ENCODE results near the gene MSH5. TPM values are rescaled to one million over a fixed set of nuclear protein-coding genes. Genes with fewer than 3 reads are reported as not detected.
A peak's percentile ranks its signal among the peaks of the same experiment; 100 is the strongest.

MSH5 gene
- total RNA-seq, 1 donor from 2014 or later = 18.4 TPM

DNA sequence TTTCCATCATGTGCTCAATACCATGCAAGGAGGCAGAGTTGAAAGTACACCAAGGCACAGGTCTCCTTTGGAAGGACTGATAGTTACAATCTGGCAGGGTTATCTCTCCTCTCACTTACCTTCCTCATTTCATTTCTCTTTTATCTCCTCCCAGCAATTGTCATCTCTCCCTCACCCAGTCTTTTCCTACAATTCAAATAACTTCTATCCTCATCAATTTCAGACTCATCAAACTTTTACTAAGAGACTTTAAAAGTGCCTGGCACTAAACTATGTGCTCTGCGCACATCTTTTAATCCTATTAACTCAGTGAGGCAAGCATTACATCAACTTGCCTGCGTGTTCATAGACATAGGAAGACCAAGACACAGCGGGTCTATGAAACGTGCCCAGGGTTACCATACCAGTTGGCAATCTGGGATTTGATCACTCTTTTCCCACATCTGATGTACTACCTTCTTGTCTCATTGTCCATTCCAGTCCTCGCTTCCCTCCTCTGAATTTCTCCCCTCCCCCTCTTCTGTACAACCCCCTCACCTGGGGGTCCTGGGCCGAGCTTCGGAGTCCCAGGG is 54.6 kb downstream of the MSH5 start:
- no peaks in the 10 kb centered on the region for H3K9me3 Mint-ChIP-seq (ENCODE audit: unreplicated experiment)
- peak overlapping the region; percentile 99 for H3K27ac Mint-ChIP-seq (ENCODE audit: unreplicated experiment)
- peaks cover 17% of the 10 kb centered on the region for H3K4me1 Mint-ChIP-seq (ENCODE audit: unreplicated experiment)
- H3K36me3 Mint-ChIP-seq (ENCODE audit: unreplicated experiment) = peaks cover 11% of the 10 kb centered on the region
- no peak for DNase-seq (ENCODE audit: extremely low spot score, unreplicated experiment)
- peak overlapping the region; percentile 99 for H3K4me3 Mint-ChIP-seq (ENCODE audit: unreplicated experiment)
- H3K27me3 Mint-ChIP-seq (ENCODE audit: unreplicated experiment) = no peaks in the 10 kb centered on the region
- no peak for TF ChIP-seq CTCF (IDR thresholded peaks at IDR 0.05)

DNA sequence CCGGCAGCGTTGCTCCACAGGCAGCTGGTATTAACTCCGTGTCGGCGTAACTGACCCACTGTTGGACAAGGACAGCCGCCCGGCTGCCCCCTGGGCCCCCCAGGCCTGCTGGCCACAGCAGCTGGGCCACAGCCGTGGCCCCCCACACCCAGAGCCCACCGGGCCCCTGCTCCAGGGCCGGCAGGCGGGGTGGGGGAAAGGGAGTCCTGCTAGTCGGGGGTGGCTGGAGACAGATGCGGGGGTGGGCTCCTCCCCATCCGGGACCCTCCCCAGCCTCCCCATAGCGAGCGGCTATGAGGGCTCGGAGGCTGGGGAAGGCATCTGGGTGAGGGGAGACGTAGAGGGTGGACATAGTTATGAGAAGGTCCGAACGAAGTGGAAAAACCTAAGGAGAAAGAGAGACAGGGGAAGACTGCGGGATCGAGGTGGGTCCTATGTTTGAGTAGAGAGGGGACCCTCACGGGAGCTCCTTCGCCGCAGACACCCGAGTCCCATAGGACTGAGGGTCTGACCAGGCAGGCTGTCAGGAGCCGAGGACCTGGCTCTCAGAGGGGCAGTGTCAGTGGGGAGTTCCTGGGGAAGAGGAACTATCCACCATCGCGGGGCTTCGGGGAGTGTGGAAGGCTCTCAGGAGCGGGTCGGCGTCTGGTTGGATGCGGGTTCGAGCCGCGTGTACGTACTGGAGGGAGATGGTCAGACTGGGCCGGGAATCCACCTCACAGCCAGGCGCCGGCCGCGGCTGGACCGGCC is 55.2 kb downstream of the MSH5 start:
- Mint-ChIP-seq H3K4me3 (ENCODE audit: unreplicated experiment) (peak overlapping the region; percentile 99), H3K36me3 (ENCODE audit: unreplicated experiment) (peaks cover 9% of the 10 kb centered on the region), H3K9me3 (ENCODE audit: unreplicated experiment) (no peaks in the 10 kb centered on the region), H3K27ac (ENCODE audit: unreplicated experiment) (peak overlapping the region; percentile 99), H3K4me1 (ENCODE audit: unreplicated experiment) (peaks cover 17% of the 10 kb centered on the region), H3K27me3 (ENCODE audit: unreplicated experiment) (no peaks in the 10 kb centered on the region)
- no peak for DNase-seq (ENCODE audit: extremely low spot score, unreplicated experiment)
- TF ChIP-seq CTCF (IDR thresholded peaks at IDR 0.05) = no peak

- peaks cover 17% of the 10 kb centered on the region for H3K4me1 Mint-ChIP-seq (ENCODE audit: unreplicated experiment)
- peak within 1 kb of the TSS; percentile 99 for H3K4me3 Mint-ChIP-seq (ENCODE audit: unreplicated experiment)
- peaks cover 6% of the 10 kb centered on the region for H3K36me3 Mint-ChIP-seq (ENCODE audit: unreplicated experiment)
These were observed 56.0 kb downstream of the MSH5 start, which contains the start of gene VARS1 for GRCh38 chr6:31795616-31796298. TSS of gene VARS1 (minus strand) at chr6:31795752. CDS start at chr6:31795217, 535 bp downstream.

GRCh38 chr6:31796993-31797385 is 57.2 kb downstream of the MSH5 start:
- no peak for TF ChIP-seq CTCF (IDR thresholded peaks at IDR 0.05)
- H3K27ac Mint-ChIP-seq (ENCODE audit: unreplicated experiment) = peak overlapping the region; percentile 3
- peaks cover 2% of the 10 kb centered on the region for H3K36me3 Mint-ChIP-seq (ENCODE audit: unreplicated experiment)
- H3K4me1 Mint-ChIP-seq (ENCODE audit: unreplicated experiment) = peaks cover 13% of the 10 kb centered on the region
- no peak for DNase-seq (ENCODE audit: extremely low spot score, unreplicated experiment)
- H3K4me3 Mint-ChIP-seq (ENCODE audit: unreplicated experiment) = peak overlapping the region; percentile 58
- no peaks in the 10 kb centered on the region for H3K9me3 Mint-ChIP-seq (ENCODE audit: unreplicated experiment)
- H3K27me3 Mint-ChIP-seq (ENCODE audit: unreplicated experiment) = no peaks in the 10 kb centered on the region

More at GRCh38 chr6:31795616-31796298, 56.0 kb downstream of the MSH5 start, which contains the start of gene VARS1:
- Mint-ChIP-seq H3K27ac (ENCODE audit: unreplicated experiment) (peak within 1 kb of the TSS; percentile 99), H3K27me3 (ENCODE audit: unreplicated experiment) (no peaks in the 10 kb centered on the region), H3K9me3 (ENCODE audit: unreplicated experiment) (no peaks in the 10 kb centered on the region)
- peak; percentile 88 for TF ChIP-seq CTCF (IDR thresholded peaks at IDR 0.05)
- DNase-seq (ENCODE audit: extremely low spot score, unreplicated experiment) = peak; percentile 96

DNA sequence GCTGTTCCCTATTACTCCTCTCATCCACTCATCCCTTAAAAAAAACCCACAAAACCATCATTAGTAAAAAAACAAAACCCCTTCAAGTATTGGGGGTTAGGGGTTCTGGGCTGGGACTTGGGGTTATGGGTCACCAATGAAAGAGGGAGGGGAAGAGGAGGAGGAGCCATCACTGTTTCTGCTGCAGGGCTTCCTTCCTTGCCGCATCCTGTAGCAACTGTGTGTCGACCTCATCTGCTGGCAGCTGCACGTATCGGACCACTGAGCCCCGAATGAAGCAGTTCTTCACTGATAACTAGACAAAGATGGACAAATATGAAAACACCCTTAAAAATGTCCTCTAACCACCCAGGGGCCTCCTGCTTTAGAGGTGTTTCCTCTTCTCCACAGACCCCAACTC is 57.8 kb downstream of the MSH5 start:
- Mint-ChIP-seq H3K4me1 (ENCODE audit: unreplicated experiment) (peaks cover 13% of the 10 kb centered on the region), H3K4me3 (ENCODE audit: unreplicated experiment) (no peak overlapping the region)

More for the DNA sequence above, 57.8 kb downstream of the MSH5 start:
- Mint-ChIP-seq H3K27me3 (ENCODE audit: unreplicated experiment) (no peaks in the 10 kb centered on the region), H3K36me3 (ENCODE audit: unreplicated experiment) (peaks cover 2% of the 10 kb centered on the region), H3K9me3 (ENCODE audit: unreplicated experiment) (no peaks in the 10 kb centered on the region), H3K27ac (ENCODE audit: unreplicated experiment) (peak overlapping the region; percentile 14)
- no peak for TF ChIP-seq CTCF (IDR thresholded peaks at IDR 0.05)
- no peak for DNase-seq (ENCODE audit: extremely low spot score, unreplicated experiment)

Measured in osteocyte (in vitro differentiated cells).